GM19463 (cell line): ENCODE data around the gene DAAM1.

ENCODE experiments used
- ATAC-seq: cut with Tn5 transposase; IDR thresholded peaks from one replicate; pipeline ENCODE4 v1.9.1; 2021; ENCODE audit warnings: mild to moderate bottlenecking, moderate library complexity; ENCODE audit not compliant: unreplicated experiment

The DAAM1 gene

GRCh38 chr14:59187118-59187517 is 1.3 kb upstream of the DAAM1 start:
- no peak for ATAC-seq

- peak; percentile 7 for ATAC-seq
Observed at GRCh38 chr14:59187802-59188460, 536 bp upstream of the DAAM1 start.

- ATAC-seq = peak; percentile 1
Observed at GRCh38 chr14:59189091-59189785, 771 bp downstream of the DAAM1 start.

GRCh38 chr14:59189786-59190368 is 1.4 kb downstream of the DAAM1 start:
- ATAC-seq = peak; percentile 56

- no peak for ATAC-seq
Observed at GRCh38 chr14:59190372-59190771, 1.9 kb downstream of the DAAM1 start.

- no peak for ATAC-seq
Observed at GRCh38 chr14:59195912-59196311, 7.4 kb downstream of the DAAM1 start.

- ATAC-seq = no peak
Observed at GRCh38 chr14:59197695-59198262, 9.3 kb downstream of the DAAM1 start.

GRCh38 chr14:59199205-59199604 is 10.7 kb downstream of the DAAM1 start:
- no peak for ATAC-seq

GRCh38 chr14:59199614-59200013 is 11.1 kb downstream of the DAAM1 start:
- no peak for ATAC-seq

- no peak for ATAC-seq
Observed at GRCh38 chr14:59200195-59200594, 11.7 kb downstream of the DAAM1 start.

GRCh38 chr14:59202031-59202430 is 13.6 kb downstream of the DAAM1 start:
- ATAC-seq = no peak

- ATAC-seq = no peak
Observed at GRCh38 chr14:59204305-59204704, 15.8 kb downstream of the DAAM1 start.

- no peak for ATAC-seq
Observed at GRCh38 chr14:59206892-59207291, 18.4 kb downstream of the DAAM1 start.

- ATAC-seq = no peak
Observed at GRCh38 chr14:59207506-59207933, 19.1 kb downstream of the DAAM1 start.

GRCh38 chr14:59208224-59208814 is 19.9 kb downstream of the DAAM1 start:
- no peak for ATAC-seq

GRCh38 chr14:59208954-59209353 is 20.5 kb downstream of the DAAM1 start:
- ATAC-seq = no peak

GRCh38 chr14:59210621-59211020 is 22.2 kb downstream of the DAAM1 start:
- no peak for ATAC-seq

- ATAC-seq = no peak
Observed at GRCh38 chr14:59213368-59214315, 25.2 kb downstream of the DAAM1 start.

GRCh38 chr14:59214702-59215302 is 26.3 kb downstream of the DAAM1 start:
- peak; percentile 60 for ATAC-seq

- peak; percentile 22 for ATAC-seq
Observed at GRCh38 chr14:59215322-59215721, 26.9 kb downstream of the DAAM1 start.
